Type B pancreatic cell (in vitro differentiated cells): ENCODE measurements around the gene HNRNPLL. TPM values are rescaled to one million over a fixed set of nuclear protein-coding genes. Genes with fewer than 3 reads are reported as not detected.

Experiments used
- DNase-seq: peaks from one replicate; pipeline ENCODE4 v3.0.0; 2021; ENCODE audit warnings: mixed read lengths; ENCODE audit not compliant: unreplicated experiment; ENCODE audit errors: extremely low spot score
- H3K27ac Mint-ChIP-seq: 2 replicates; pipeline ENCODE4 v1.8.0; 2021; ENCODE audit warnings: mild to moderate bottlenecking, mixed read lengths
- H3K27me3 Mint-ChIP-seq: 2 replicates; pipeline ENCODE4 v1.8.0; 2021; ENCODE audit warnings: mixed read lengths
- H3K36me3 Mint-ChIP-seq: 2 replicates; pipeline ENCODE4 v1.8.0; 2021; ENCODE audit warnings: mixed read lengths
- H3K4me1 Mint-ChIP-seq: one replicate; pipeline ENCODE4 v1.8.0; 2021; ENCODE audit warnings: mixed read lengths; ENCODE audit not compliant: unreplicated experiment
- H3K4me3 Mint-ChIP-seq: 2 replicates; pipeline ENCODE4 v1.8.0; 2021; ENCODE audit warnings: mild to moderate bottlenecking, mixed read lengths
- H3K9me3 Mint-ChIP-seq: 2 replicates; pipeline ENCODE4 v1.8.0; 2021; ENCODE audit warnings: mixed read lengths
- total RNA-seq: library from RNA; stranded (reverse); gene quantifications from 2 replicates; pipeline ENCODE4 v1.2.1, GENCODE V29; 2021; ENCODE audit warnings: low replicate concordance
- TF ChIP-seq, protein P1 (sequence below): fragments of 200-600 bp; sonication (generic); conservative IDR thresholded peaks from 2 replicates; pipeline ENCODE4 v1.5.0; 2021; ENCODE audit warnings: antibody characterized with exemption, mild to moderate bottlenecking

The HNRNPLL gene
- total RNA-seq, 1 donor from 2014 or later: 72.3 TPM

DNA sequence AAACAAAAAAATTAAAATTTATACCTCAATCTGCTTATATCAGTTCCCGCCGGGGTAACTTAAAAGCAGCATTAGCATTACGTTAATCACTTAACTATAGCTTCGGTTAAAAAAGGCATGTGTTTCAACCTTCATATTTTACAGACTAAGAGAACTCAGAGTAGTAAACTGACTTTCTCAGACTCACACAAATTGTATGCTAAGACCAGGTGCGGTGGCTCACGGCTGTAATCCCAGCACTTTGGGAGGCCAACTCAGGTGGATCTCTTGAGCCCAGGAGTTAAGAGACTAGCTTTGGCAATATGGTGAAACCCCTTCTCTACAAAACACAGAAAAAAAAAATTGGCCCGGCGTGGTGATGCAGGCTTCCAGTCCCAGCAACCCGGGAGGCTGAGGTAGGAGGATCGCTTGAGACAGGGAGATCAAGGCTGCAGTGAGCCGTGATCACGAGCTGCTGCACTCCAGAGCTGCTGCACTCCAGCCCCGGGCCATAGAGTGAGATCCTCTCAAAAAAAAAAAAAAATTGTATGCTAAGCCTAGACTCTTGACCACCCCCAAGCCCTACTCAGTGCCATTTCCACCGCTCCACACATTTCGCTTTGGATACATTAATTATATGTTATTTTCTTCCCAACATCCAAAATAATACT, 2.4 kb downstream of the HNRNPLL start:
- Mint-ChIP-seq H3K4me3 (peak overlapping the region; percentile 94), H3K36me3 (peaks cover 9% of the 10 kb centered on the region), H3K27me3 (no peaks in the 10 kb centered on the region), H3K4me1 (peaks cover 39% of the 10 kb centered on the region), H3K27ac (peak overlapping the region; percentile 76), H3K9me3 (no peaks in the 10 kb centered on the region)
- no peak for DNase-seq
- TF ChIP-seq, protein P1, sequence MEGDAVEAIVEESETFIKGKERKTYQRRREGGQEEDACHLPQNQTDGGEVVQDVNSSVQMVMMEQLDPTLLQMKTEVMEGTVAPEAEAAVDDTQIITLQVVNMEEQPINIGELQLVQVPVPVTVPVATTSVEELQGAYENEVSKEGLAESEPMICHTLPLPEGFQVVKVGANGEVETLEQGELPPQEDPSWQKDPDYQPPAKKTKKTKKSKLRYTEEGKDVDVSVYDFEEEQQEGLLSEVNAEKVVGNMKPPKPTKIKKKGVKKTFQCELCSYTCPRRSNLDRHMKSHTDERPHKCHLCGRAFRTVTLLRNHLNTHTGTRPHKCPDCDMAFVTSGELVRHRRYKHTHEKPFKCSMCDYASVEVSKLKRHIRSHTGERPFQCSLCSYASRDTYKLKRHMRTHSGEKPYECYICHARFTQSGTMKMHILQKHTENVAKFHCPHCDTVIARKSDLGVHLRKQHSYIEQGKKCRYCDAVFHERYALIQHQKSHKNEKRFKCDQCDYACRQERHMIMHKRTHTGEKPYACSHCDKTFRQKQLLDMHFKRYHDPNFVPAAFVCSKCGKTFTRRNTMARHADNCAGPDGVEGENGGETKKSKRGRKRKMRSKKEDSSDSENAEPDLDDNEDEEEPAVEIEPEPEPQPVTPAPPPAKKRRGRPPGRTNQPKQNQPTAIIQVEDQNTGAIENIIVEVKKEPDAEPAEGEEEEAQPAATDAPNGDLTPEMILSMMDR: no peak

DNA sequence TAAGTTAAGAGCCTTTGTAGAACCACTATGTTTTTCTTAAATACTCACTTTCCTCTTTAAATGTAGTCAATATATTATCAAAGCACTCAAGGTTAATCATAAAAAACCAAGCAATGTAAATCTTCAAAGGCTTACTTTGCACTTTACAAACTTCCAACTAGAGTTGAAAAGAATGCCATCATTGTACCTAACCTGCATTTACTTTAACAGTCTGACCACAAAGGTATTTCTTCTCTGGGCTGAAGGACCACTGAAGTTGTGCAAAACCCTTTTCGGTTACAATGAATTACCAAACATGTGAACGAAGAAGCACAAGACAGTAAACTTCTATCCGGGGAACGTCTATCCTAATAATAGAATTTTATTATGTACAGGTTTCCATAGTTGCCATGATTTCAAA, 3.0 kb downstream of the HNRNPLL start:
- Mint-ChIP-seq H3K27me3 (no peaks in the 10 kb centered on the region), H3K4me3 (peak overlapping the region; percentile 94), H3K9me3 (no peaks in the 10 kb centered on the region), H3K36me3 (peaks cover 9% of the 10 kb centered on the region), H3K4me1 (peaks cover 35% of the 10 kb centered on the region), H3K27ac (peak overlapping the region; percentile 76)
- DNase-seq: no peak
- TF ChIP-seq, protein P1: no peak

DNA sequence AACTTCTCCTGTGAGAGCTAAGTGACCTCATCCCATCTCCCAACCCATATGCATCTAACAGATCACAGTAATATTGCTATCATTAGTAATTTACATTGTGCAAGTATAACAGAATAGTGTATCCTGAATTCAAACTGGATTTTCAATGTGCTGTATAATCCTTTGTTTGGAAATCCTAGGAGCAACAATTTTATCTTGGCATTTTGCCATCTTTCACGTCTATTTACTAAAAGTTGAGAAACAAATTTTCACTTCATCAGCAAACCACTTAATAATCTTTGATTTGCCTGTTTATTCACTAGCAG, 3.8 kb downstream of the HNRNPLL start:
- H3K36me3 Mint-ChIP-seq: peaks cover 9% of the 10 kb centered on the region
- H3K27ac Mint-ChIP-seq: peak overlapping the region; percentile 28
- TF ChIP-seq, protein P1: no peak
- no peak for DNase-seq
- H3K4me1 Mint-ChIP-seq: peaks cover 33% of the 10 kb centered on the region
- no peaks in the 10 kb centered on the region for H3K9me3 Mint-ChIP-seq
- H3K4me3 Mint-ChIP-seq: peak overlapping the region; percentile 94
- H3K27me3 Mint-ChIP-seq: no peaks in the 10 kb centered on the region

DNA sequence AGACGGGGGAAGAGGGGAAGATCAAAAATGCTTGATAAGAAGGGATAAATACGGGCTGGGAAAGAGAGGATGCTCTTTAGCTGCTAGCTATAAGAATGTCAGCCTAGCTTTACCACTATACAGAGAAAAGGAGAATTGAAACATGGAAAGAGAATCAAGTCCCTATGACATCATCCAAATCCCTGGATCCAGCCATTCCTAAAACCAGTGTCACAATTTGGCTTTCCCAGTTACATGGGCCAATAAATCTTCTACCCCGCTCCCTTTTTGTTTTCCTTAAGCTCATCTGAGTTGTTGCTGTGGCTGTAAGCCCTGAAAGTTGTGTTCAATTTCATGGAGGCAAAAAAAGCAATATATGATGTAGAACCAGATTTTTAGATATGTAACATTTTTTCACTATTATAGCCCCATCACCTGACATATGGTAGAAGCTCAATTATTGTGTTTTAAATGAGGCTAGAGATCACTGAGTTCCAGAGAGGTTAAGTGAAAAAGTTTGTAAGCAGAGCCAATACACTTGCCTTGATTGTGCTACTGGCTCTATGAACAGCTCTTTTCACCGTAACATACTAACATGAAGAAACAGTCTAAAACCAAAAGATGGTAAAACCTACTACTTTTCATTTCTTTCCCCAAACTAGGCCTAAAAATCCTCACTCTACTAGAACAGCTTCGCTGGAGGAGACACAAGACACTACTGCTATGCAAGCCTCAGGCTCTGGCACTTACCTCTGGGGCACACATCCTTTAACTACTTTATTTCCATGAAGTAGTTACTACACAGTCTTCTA, 4.3 kb downstream of the HNRNPLL start:
- H3K27ac Mint-ChIP-seq: peak overlapping the region; percentile 28

DNA sequence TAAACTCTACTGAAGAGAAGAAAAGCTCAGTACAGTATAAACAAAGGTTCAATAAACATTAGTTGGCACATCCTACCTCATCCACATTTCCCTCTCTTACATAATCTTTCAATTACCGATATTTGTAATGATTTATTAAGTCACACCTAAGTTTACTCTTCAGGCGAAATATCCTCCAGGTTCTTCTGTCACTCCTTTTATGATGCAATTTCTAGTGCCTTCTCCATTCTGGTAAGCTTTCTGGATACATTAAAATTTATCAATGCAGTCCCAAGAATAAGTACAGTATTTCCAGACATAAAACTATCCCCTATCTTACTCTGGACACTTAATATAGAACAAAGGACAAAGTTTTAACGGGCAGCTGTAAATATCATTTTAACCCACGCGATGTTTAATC, 5.6 kb downstream of the HNRNPLL start:
- TF ChIP-seq, protein P1: no peak
- H3K27me3 Mint-ChIP-seq: no peaks in the 10 kb centered on the region
- peaks cover 12% of the 10 kb centered on the region for H3K36me3 Mint-ChIP-seq
- H3K27ac Mint-ChIP-seq: no peak overlapping the region
- H3K4me3 Mint-ChIP-seq: peak overlapping the region; percentile 8
- H3K9me3 Mint-ChIP-seq: no peaks in the 10 kb centered on the region
- peaks cover 34% of the 10 kb centered on the region for H3K4me1 Mint-ChIP-seq
- no peak for DNase-seq

More for the DNA sequence above, 4.3 kb downstream of the HNRNPLL start:
- Mint-ChIP-seq H3K27me3 (no peaks in the 10 kb centered on the region), H3K9me3 (no peaks in the 10 kb centered on the region), H3K36me3 (peaks cover 9% of the 10 kb centered on the region), H3K4me3 (peak overlapping the region; percentile 94), H3K4me1 (peaks cover 29% of the 10 kb centered on the region)
- DNase-seq: no peak
- TF ChIP-seq, protein P1: no peak
